ENCODE data around the gene B3GAT3.

DNA sequence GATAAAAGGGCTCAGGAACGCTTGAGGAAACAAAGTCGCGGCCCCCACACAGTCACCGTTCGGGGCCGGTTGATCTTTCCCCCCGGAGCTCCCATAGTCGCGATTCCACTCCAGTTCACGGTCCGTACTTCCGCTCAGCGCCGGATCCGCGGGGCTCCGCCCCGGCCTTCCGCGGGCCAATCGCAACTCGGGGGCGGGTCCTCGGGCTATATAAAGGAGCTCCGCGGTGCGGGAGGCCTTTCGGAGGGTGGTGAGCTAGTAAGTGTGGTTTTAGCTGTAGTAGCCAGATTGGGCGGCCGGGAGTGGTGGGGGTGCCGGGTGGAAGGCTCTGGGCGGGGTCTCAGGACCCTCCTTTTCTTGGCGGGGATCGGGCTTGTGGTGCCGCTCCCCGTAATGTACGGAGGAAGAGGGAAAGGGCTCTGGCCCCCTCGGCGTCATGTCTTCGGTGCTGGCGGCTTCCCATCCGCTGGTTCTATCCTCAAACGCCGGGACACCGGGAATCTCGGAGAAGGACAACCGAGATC, 43.4 kb upstream of the B3GAT3 start, which contains the start of the genes C11orf98 and CSKMT:
- TF ChIP-seq, protein P1, sequence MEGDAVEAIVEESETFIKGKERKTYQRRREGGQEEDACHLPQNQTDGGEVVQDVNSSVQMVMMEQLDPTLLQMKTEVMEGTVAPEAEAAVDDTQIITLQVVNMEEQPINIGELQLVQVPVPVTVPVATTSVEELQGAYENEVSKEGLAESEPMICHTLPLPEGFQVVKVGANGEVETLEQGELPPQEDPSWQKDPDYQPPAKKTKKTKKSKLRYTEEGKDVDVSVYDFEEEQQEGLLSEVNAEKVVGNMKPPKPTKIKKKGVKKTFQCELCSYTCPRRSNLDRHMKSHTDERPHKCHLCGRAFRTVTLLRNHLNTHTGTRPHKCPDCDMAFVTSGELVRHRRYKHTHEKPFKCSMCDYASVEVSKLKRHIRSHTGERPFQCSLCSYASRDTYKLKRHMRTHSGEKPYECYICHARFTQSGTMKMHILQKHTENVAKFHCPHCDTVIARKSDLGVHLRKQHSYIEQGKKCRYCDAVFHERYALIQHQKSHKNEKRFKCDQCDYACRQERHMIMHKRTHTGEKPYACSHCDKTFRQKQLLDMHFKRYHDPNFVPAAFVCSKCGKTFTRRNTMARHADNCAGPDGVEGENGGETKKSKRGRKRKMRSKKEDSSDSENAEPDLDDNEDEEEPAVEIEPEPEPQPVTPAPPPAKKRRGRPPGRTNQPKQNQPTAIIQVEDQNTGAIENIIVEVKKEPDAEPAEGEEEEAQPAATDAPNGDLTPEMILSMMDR (IDR thresholded peaks at IDR 0.05): peak in 2 of 6 experiments; percentile 9
- TF ChIP-seq POLR2A (IDR thresholded peaks at IDR 0.05): peak in 3 of 4 donors; percentile 66 to 99 (median 96)
